GM12878 (cell line): Measurements from ENCODE around the gene ZNF585A. TPM values are rescaled to one million over a fixed set of nuclear protein-coding genes. Genes with fewer than 3 reads are reported as not detected.

Experiments used
- BACH1 ChIP-seq: fragments of 450-650 bp; IDR thresholded peaks from 2 replicates; pipeline ENCODE4 v1.6.1; 2017; ENCODE audit warnings: mild to moderate bottlenecking, borderline replicate concordance
- BCL3 ChIP-seq: IDR thresholded peaks from 2 replicates; pipeline ENCODE4 v1.6.1; 2011; ENCODE audit warnings: borderline replicate concordance, low read depth, mild to moderate bottlenecking, moderate library complexity, low read length; ENCODE audit not compliant: insufficient read depth, poor library complexity, severe bottlenecking
- CBX3 ChIP-seq: fragments of 200-600 bp; sonication (generic); IDR thresholded peaks from 2 replicates; pipeline ENCODE4 v1.6.1; 2016; ENCODE audit warnings: low read depth, borderline replicate concordance
- CEBPB ChIP-seq, 2 experiments: fragments of 150-350 bp in 1 of 2; IDR thresholded peaks; 2 replicates each; pipeline ENCODE4 v1.6.1; 2012 to 2014; ENCODE audit warnings: low read depth in 2 of 2, low read length in 2 of 2, borderline replicate concordance in 1 of 2, inconsistent platforms in 1 of 2
- CHD1 ChIP-seq: IDR thresholded peaks from 2 replicates; pipeline ENCODE4 v1.6.1; 2012; ENCODE audit warnings: low read depth, low read length, improper control_type of control experiment
- HSF1 ChIP-seq: fragments of 150-350 bp; IDR thresholded peaks from 2 replicates; pipeline ENCODE4 v1.6.1; 2014; ENCODE audit warnings: mild to moderate bottlenecking, low read depth, low read length
- IRF3 ChIP-seq: fragments of 450-650 bp; IDR thresholded peaks from 2 replicates; pipeline ENCODE4 v1.6.1; 2014; ENCODE audit warnings: mild to moderate bottlenecking
- MTA3 ChIP-seq: IDR thresholded peaks from 2 replicates; pipeline ENCODE4 v1.6.1; 2012; ENCODE audit warnings: low read length, inconsistent platforms, borderline replicate concordance
- MYB ChIP-seq: fragments of 150-350 bp; IDR thresholded peaks from 2 replicates; pipeline ENCODE4 v1.6.1; 2014; ENCODE audit warnings: mild to moderate bottlenecking, low read depth, low read length, borderline replicate concordance
- NFYA ChIP-seq: IDR thresholded peaks from 2 replicates; pipeline ENCODE4 v1.6.1; 2011; ENCODE audit warnings: low read depth, mild to moderate bottlenecking, low read length, improper control_type of control experiment, borderline replicate concordance
- NFYB ChIP-seq: IDR thresholded peaks from 2 replicates; pipeline ENCODE4 v1.6.1; 2011; ENCODE audit warnings: low read depth, mild to moderate bottlenecking, low read length, improper control_type of control experiment, moderate library complexity; ENCODE audit not compliant: insufficient read depth
- NR2C2 ChIP-seq: IDR thresholded peaks from 2 replicates; pipeline ENCODE4 v1.6.1; 2011; ENCODE audit warnings: borderline replicate concordance, low read depth; ENCODE audit not compliant: control insufficient read depth, insufficient read length
- POLR2AphosphoS2 ChIP-seq: IDR thresholded peaks from 2 replicates; pipeline ENCODE4 v1.6.1; 2011; ENCODE audit warnings: low read depth, mild to moderate bottlenecking, low read length, improper control_type of control experiment, moderate library complexity
- POLR2AphosphoS5 ChIP-seq: IDR thresholded peaks from 2 replicates; pipeline ENCODE4 v1.6.1; 2011; ENCODE audit warnings: mild to moderate bottlenecking, low read length, inconsistent platforms
- RB1 ChIP-seq: fragments of 450-650 bp; formaldehyde crosslinking; IDR thresholded peaks from 2 replicates; pipeline ENCODE4 v1.6.1; 2017; ENCODE audit warnings: mild to moderate bottlenecking, borderline replicate concordance
- RCOR1 ChIP-seq: conservative IDR thresholded peaks from 2 replicates; pipeline ENCODE4 v1.6.1; 2012; ENCODE audit warnings: low read depth, low read length, improper control_type of control experiment
- RFX5 ChIP-seq: IDR thresholded peaks from 2 replicates; pipeline ENCODE4 v1.6.1; 2011; ENCODE audit warnings: low read depth, low read length, improper control_type of control experiment
- SIN3A ChIP-seq: IDR thresholded peaks from 2 replicates; pipeline ENCODE4 v1.6.1; 2012; ENCODE audit warnings: low read depth, low read length, improper control_type of control experiment
- SIX5 ChIP-seq: IDR thresholded peaks from 2 replicates; pipeline ENCODE4 v1.6.1; 2011; ENCODE audit warnings: mild to moderate bottlenecking, low read depth, low read length, moderate library complexity; ENCODE audit not compliant: severe bottlenecking
- SRF ChIP-seq, 2 experiments: IDR thresholded peaks; 2 replicates each; pipeline ENCODE4 v1.6.1; 2011; ENCODE audit warnings: low read depth in 2 of 2, low read length in 2 of 2, mild to moderate bottlenecking in 1 of 2, moderate library complexity in 1 of 2
- STAT1 ChIP-seq: fragments of 450-650 bp; conservative IDR thresholded peaks from 2 replicates; pipeline ENCODE4 v1.6.1; 2014; ENCODE audit warnings: antibody characterized with exemption, mild to moderate bottlenecking
- YBX1 ChIP-seq: fragments of 450-650 bp; IDR thresholded peaks from 2 replicates; pipeline ENCODE4 v1.6.1; 2016; ENCODE audit warnings: antibody characterized with exemption
- ZNF384 ChIP-seq: IDR thresholded peaks from 2 replicates; pipeline ENCODE4 v1.6.1; 2012; ENCODE audit warnings: low read depth, mild to moderate bottlenecking, low read length, improper control_type of control experiment, borderline replicate concordance
- polyA plus RNA-seq, 11 experiments: library from polyadenylated mRNA; depleted of rRNA in 4 of 11; unstranded in 6 of 11; stranded (reverse) in 5 of 11; fragments of >200 nt; fragmentation: Nextera tagmentation in 4 of 11; fragmentation: Illumina TruSeq in 1 of 11; extraction: Ambion mirVana in 4 of 11; extraction: Trizol in 1 of 11; gene quantifications; 1 replicate in 1 of 11; 2 replicates in 10 of 11; pipeline versions ENCODE4 v1.2.1 to v1.2.3, GENCODE V29; 2011 to 2016; ENCODE audit warnings: inconsistent platforms in 2 of 11, missing spikeins in 2 of 11, low read depth in 1 of 11
- total RNA-seq, 4 experiments: library from RNA; depleted of rRNA in 3 of 4; stranded (reverse); fragments of >200 nt in 3 of 4; fragmentation: Illumina TruSeq in 1 of 4; extraction: Trizol in 1 of 4; gene quantifications; 2 replicates each; pipeline versions ENCODE4 v1.2.1 to v1.2.3, GENCODE V29; 2013 to 2021

The ZNF585A gene
- total and polyA plus RNA-seq, 10 of the 15 experiments (the other 5 are each of a cell fraction or from before 2014, with no cell fraction given), result 6.9 to 38.7 (median 14.0) TPM

GRCh38 chr19:37172368-37173366, at the start of gene ZNF585A (continued):
- TF ChIP-seq BCL3 (no peak), NFYB (no peak), POLR2AphosphoS2 (0 out of 2 replicates have a peak, but pooled peaks have one; percentile 72), YBX1 (no peak), MYB (no peak), SIN3A (0 out of 2 replicates have a peak, but pooled peaks have one; percentile 35), CEBPB (IDR thresholded peaks at IDR 0.05; ENCODE audit: borderline replicate concordance in 1 of 2, low read depth in 2 of 2, low read length in 2 of 2) (no peak), CHD1 (no peak), RCOR1 (peak; percentile 97), IRF3 (no peak), RB1 (no peak), MTA3 (no peak), ZNF384 (no peak), CBX3 (no peak), RFX5 (no peak), SRF (IDR thresholded peaks at IDR 0.05; ENCODE audit: low read depth in 2 of 2, low read length in 2 of 2) (no peak), NR2C2 (no peak), HSF1 (no peak), NFYA (no peak), BACH1 (no peak), SIX5 (peak; percentile 89), POLR2AphosphoS5 (peak; percentile 76), STAT1 (peak; percentile 87; the same call in 1 of the 2 replicates)
